SK-N-SH treated with all-trans-retinoic acid at 6 μM for 48 hours (cell line): ENCODE data around the gene HSD17B8.

Source experiments
- ATAC-seq: fragments of 200-7000 bp; cut with Tn5 transposase; 3 replicates; pipeline ENCODE4 v1.9.1; 2020; ENCODE audit warnings: mild to moderate bottlenecking, moderate library complexity
- ARNTL ChIP-seq: fragments of 450-650 bp; formaldehyde crosslinking; IDR thresholded peaks from 2 replicates; pipeline ENCODE4 v1.5.0; 2020; ENCODE audit warnings: low read depth, mild to moderate bottlenecking, moderate library complexity, borderline replicate concordance
- BACH2 ChIP-seq: fragments of 250-450 bp; sonication (Bioruptor Pico); IDR thresholded peaks from 2 replicates; pipeline ENCODE4 v1.9.0; 2021; ENCODE audit warnings: mild to moderate bottlenecking, borderline replicate concordance
- CREB5 ChIP-seq: fragments of 250-450 bp; sonication (Bioruptor Pico); IDR thresholded peaks from 2 replicates; pipeline ENCODE4 v1.5.1; 2020; ENCODE audit warnings: low read depth, mild to moderate bottlenecking, moderate library complexity
- CSDC2 ChIP-seq: fragments of 250-450 bp; sonication (Bioruptor Pico); IDR thresholded peaks from 2 replicates; pipeline ENCODE4 v1.5.0; 2020; ENCODE audit warnings: mild to moderate bottlenecking, moderate library complexity
- CSRNP3 ChIP-seq: fragments of 250-450 bp; sonication (Bioruptor Pico); IDR thresholded peaks from 2 replicates; pipeline ENCODE4 v1.5.1; 2021; ENCODE audit warnings: mild to moderate bottlenecking, moderate library complexity
- ESRRG ChIP-seq: fragments of 250-450 bp; sonication (Bioruptor Pico); IDR thresholded peaks from 2 replicates; pipeline ENCODE4 v1.6.1; 2021; ENCODE audit warnings: mild to moderate bottlenecking
- GLIS3 ChIP-seq: fragments of 250-450 bp; sonication (Bioruptor Pico); IDR thresholded peaks from 2 replicates; pipeline ENCODE4 v1.5.0; 2020; ENCODE audit warnings: mild to moderate bottlenecking, moderate library complexity
- OSR1 ChIP-seq: fragments of 250-450 bp; sonication (Bioruptor Pico); IDR thresholded peaks from 2 replicates; pipeline ENCODE4 v1.8.0; 2022; ENCODE audit warnings: moderate library complexity, mild to moderate bottlenecking, inconsistent platforms
- PATZ1 ChIP-seq: fragments of 250-450 bp; sonication (Bioruptor Pico); IDR thresholded peaks from 2 replicates; pipeline ENCODE4 v1.8.0; 2020; ENCODE audit warnings: mild to moderate bottlenecking, moderate library complexity, borderline replicate concordance
- POU6F1 ChIP-seq: fragments of 250-450 bp; sonication (Bioruptor Pico); IDR thresholded peaks from 2 replicates; pipeline ENCODE4 v1.8.0; 2021; ENCODE audit warnings: low read depth, mild to moderate bottlenecking, moderate library complexity, borderline replicate concordance
- PPARA ChIP-seq: fragments of 250-450 bp; sonication (Bioruptor Pico); IDR thresholded peaks from 2 replicates; pipeline ENCODE4 v1.5.0; 2020; ENCODE audit warnings: mild to moderate bottlenecking, borderline replicate concordance
- RARB ChIP-seq: fragments of 250-450 bp; sonication (Bioruptor Pico); IDR thresholded peaks from 2 replicates; pipeline ENCODE4 v1.8.0; 2021; ENCODE audit warnings: mild to moderate bottlenecking, moderate library complexity
- SNAI2 ChIP-seq: fragments of 250-450 bp; sonication (Bioruptor Pico); IDR thresholded peaks from 2 replicates; pipeline ENCODE4 v1.5.0; 2020; ENCODE audit warnings: mild to moderate bottlenecking, moderate library complexity
- TCF4 ChIP-seq: fragments of 250-450 bp; sonication (Bioruptor Pico); IDR thresholded peaks from 2 replicates; pipeline ENCODE4 v1.8.0; 2021; ENCODE audit warnings: mild to moderate bottlenecking, moderate library complexity, borderline replicate concordance
- TOX ChIP-seq: fragments of 250-450 bp; sonication (Bioruptor Pico); IDR thresholded peaks from 2 replicates; pipeline ENCODE4 v1.8.0; 2021; ENCODE audit warnings: mild to moderate bottlenecking, moderate library complexity, borderline replicate concordance
- TSHZ2 ChIP-seq: fragments of 250-450 bp; sonication (Bioruptor Pico); IDR thresholded peaks from 2 replicates; pipeline ENCODE4 v1.5.0; 2020; ENCODE audit warnings: mild to moderate bottlenecking, moderate library complexity
- ZFP3 ChIP-seq: fragments of 250-450 bp; sonication (Bioruptor Pico); IDR thresholded peaks from 2 replicates; pipeline ENCODE4 v1.5.0; 2020; ENCODE audit warnings: mild to moderate bottlenecking, moderate library complexity
- ZFP30 ChIP-seq: fragments of 450-650 bp; formaldehyde crosslinking; IDR thresholded peaks from 2 replicates; pipeline ENCODE4 v1.5.0; 2022; ENCODE audit warnings: mild to moderate bottlenecking, moderate library complexity
- ZNF565 ChIP-seq: fragments of 450-650 bp; formaldehyde crosslinking; conservative IDR thresholded peaks from 2 replicates; pipeline ENCODE4 v1.5.0; 2020; ENCODE audit warnings: low read depth, mild to moderate bottlenecking, moderate library complexity
- ZNF70 ChIP-seq: fragments of 450-650 bp; formaldehyde crosslinking; IDR thresholded peaks from 2 replicates; pipeline ENCODE4 v1.5.0; 2020; ENCODE audit warnings: mild to moderate bottlenecking, moderate library complexity
- ZNF8 ChIP-seq: fragments of 450-650 bp; formaldehyde crosslinking; IDR thresholded peaks from 2 replicates; pipeline ENCODE4 v1.5.0; 2020; ENCODE audit warnings: mild to moderate bottlenecking, moderate library complexity

HSD17B8 gene

GRCh38 chr6:33236852-33237251 is 32.4 kb downstream of the HSD17B8 start:
- no peak for TF ChIP-seq ZNF8 (CRISPR knock-in tag)
- TF ChIP-seq ZFP3, result no peak
- TF ChIP-seq TSHZ2, result no peak
- TF ChIP-seq OSR1 (CRISPR knock-in tag), result no peak
- no peak for TF ChIP-seq PATZ1 (CRISPR knock-in tag)
- no peak for TF ChIP-seq CREB5 (CRISPR knock-in tag)
- no peak for TF ChIP-seq ZNF70 (CRISPR knock-in tag)
- TF ChIP-seq CSDC2 (CRISPR knock-in tag), result no peak
- TF ChIP-seq ZNF565, result no peak
- TF ChIP-seq, all 23 proteins: peak for 0
- no peak for ATAC-seq

GRCh38 chr6:33237741-33238140 is 33.3 kb downstream of the HSD17B8 start:
- no peak for TF ChIP-seq CREB5 (CRISPR knock-in tag)
- no peak for TF ChIP-seq ZFP3
- no peak for TF ChIP-seq PPARA
- TF ChIP-seq ZFP30 (CRISPR knock-in tag), result no peak
- TF ChIP-seq ZNF70 (CRISPR knock-in tag), result no peak
- TF ChIP-seq BACH2 (CRISPR knock-in tag), result no peak
- no peak for TF ChIP-seq SNAI2 (CRISPR knock-in tag)
- no peak for TF ChIP-seq CSDC2 (CRISPR knock-in tag)
- TF ChIP-seq ESRRG, result no peak
- TF ChIP-seq RARB (CRISPR knock-in tag), result no peak
- TF ChIP-seq TOX (CRISPR knock-in tag), result no peak
- no peak for TF ChIP-seq ZNF8 (CRISPR knock-in tag)
- no peak for TF ChIP-seq GLIS3 (CRISPR knock-in tag)
- no peak for TF ChIP-seq ZNF565
- no peak for TF ChIP-seq CSRNP3 (CRISPR knock-in tag)
- TF ChIP-seq TCF4, result no peak
- TF ChIP-seq ARNTL (CRISPR knock-in tag), result no peak
- TF ChIP-seq, all 23 proteins: peak for 0
- ATAC-seq, result no peak

- no peak for ATAC-seq
- no peak for TF ChIP-seq SNAI2 (CRISPR knock-in tag)
- no peak for TF ChIP-seq POU6F1
- no peak for TF ChIP-seq ZNF70 (CRISPR knock-in tag)
These were observed 37.5 kb downstream of the HSD17B8 start for GRCh38 chr6:33241968-33242367.
